GM12878 (cell line): ENCODE data around the gene EPAS1. TPM values are rescaled to one million over a fixed set of nuclear protein-coding genes. Genes with fewer than 3 reads are reported as not detected.

Experiments
- ATAC-seq: fragments of 200-7000 bp; cut with Tn5 transposase; 3 replicates; pipeline ENCODE4 v1.9.1; 2020; ENCODE audit warnings: mild to moderate bottlenecking, moderate library complexity
- BruUV-seq: library from RNA; stranded (reverse); fragments of 400-500 nt; replicated peaks from 2 replicates; lab custom pipeline; 2021; lab: Mats Ljungman, UMichigan
- CTCF ChIA-PET: fragments of 300-600 bp; sonication (Branson Sonifier 250); formaldehyde crosslinking; extraction: SDS; loops from one replicate; lab custom pipeline; 2021; ENCODE audit warnings: inconsistent platforms; lab: Yijun Ruan, JAX
- POLR2A ChIA-PET: fragments of 350-600 bp; formaldehyde crosslinking; extraction: SDS; loops from one replicate; lab custom pipeline; 2021; ENCODE audit warnings: inconsistent platforms; lab: Charles Lee
- RAD21 ChIA-PET: fragments of 300-600 bp; sonication (Branson Sonifier 250); formaldehyde crosslinking; loops from one replicate; lab custom pipeline; 2023; ENCODE audit warnings: antibody characterized with exemption; ENCODE audit not compliant: unreplicated experiment; lab: Charles Lee
- SMC1A ChIA-PET: fragments of 300-600 bp; sonication (Branson Sonifier 250); formaldehyde crosslinking; loops from one replicate; lab custom pipeline; 2023; ENCODE audit not compliant: unreplicated experiment, uncharacterized antibody; lab: Charles Lee
- DNase-seq: peaks from one replicate; pipeline ENCODE4 v3.0.0-alpha.2; 2011; ENCODE audit warnings: low read depth, low spot score
- FAIRE-seq: peaks from 3 replicates; lab custom pipeline; 2011; peaks lifted over from hg19 to GRCh38; lab: Jason Lieb, UNC
- H2AFZ ChIP-seq: 2 replicates; pipeline ENCODE4 v1.6.0; 2011; ENCODE audit warnings: low read depth, low read length, control low read depth; ENCODE audit not compliant: control insufficient read depth
- H3K27ac ChIP-seq: 2 replicates; pipeline ENCODE4 v1.5.1; 2011; ENCODE audit warnings: control low read depth; ENCODE audit not compliant: control insufficient read depth, insufficient read depth
- H3K27me3 ChIP-seq, 2 experiments: replicated peaks in 1 of 2; 2 replicates each; pipeline versions ENCODE4 v1.6.0 to v1.6.1; 2011; ENCODE audit warnings: low read length in 1 of 2; ENCODE audit not compliant: control insufficient read depth in 2 of 2, insufficient read depth in 2 of 2
- H3K36me3 ChIP-seq, 2 experiments: 2 replicates each; pipeline ENCODE4 v1.5.1; 2011; ENCODE audit warnings: low read length in 1 of 2; ENCODE audit not compliant: control insufficient read depth in 2 of 2, insufficient read depth in 2 of 2
- H3K4me1 ChIP-seq: 2 replicates; pipeline ENCODE4 v1.6.1; 2011; ENCODE audit warnings: mild to moderate bottlenecking, low read length, moderate library complexity, mixed read lengths; ENCODE audit not compliant: control insufficient read depth, insufficient read depth
- H3K4me2 ChIP-seq: 2 replicates; pipeline ENCODE4 v1.6.0; 2011; ENCODE audit warnings: control low read depth; ENCODE audit not compliant: control insufficient read depth, insufficient read depth
- H3K4me3 ChIP-seq: fragments of 200-600 bp; sonication (generic); 2 replicates; pipeline ENCODE4 v1.5.1; 2016
- H3K79me2 ChIP-seq: 2 replicates; pipeline ENCODE4 v1.6.0; 2011; ENCODE audit warnings: low read length; ENCODE audit not compliant: control insufficient read depth, insufficient read depth
- H3K9ac ChIP-seq: 2 replicates; pipeline ENCODE4 v1.8.0; 2011; ENCODE audit warnings: low read length, control low read depth, mixed read lengths; ENCODE audit not compliant: control insufficient read depth, insufficient read depth
- H3K9me3 ChIP-seq: replicated peaks from 3 replicates; pipeline ENCODE4 v1.5.1; 2011; ENCODE audit warnings: mild to moderate bottlenecking, low read length; ENCODE audit not compliant: control insufficient read depth, insufficient read depth
- H4K20me1 ChIP-seq: 2 replicates; pipeline ENCODE4 v1.6.0; 2011; ENCODE audit not compliant: control insufficient read depth, insufficient read depth
- ATF7 ChIP-seq: fragments of 450-650 bp; IDR thresholded peaks from 2 replicates; pipeline ENCODE4 v1.6.1; 2016; ENCODE audit warnings: low read depth, mild to moderate bottlenecking
- BHLHE40 ChIP-seq, 2 experiments: fragments of 450-650 bp in 1 of 2; IDR thresholded peaks; 2 replicates each; pipeline ENCODE4 v1.6.1; 2011 to 2017; ENCODE audit warnings: low read depth in 2 of 2, borderline replicate concordance in 1 of 2, improper control_type of control experiment in 1 of 2, low read length in 1 of 2, mild to moderate bottlenecking in 1 of 2
- CEBPB ChIP-seq, 2 experiments: fragments of 150-350 bp in 1 of 2; IDR thresholded peaks; 2 replicates each; pipeline ENCODE4 v1.6.1; 2012 to 2014; ENCODE audit warnings: low read depth in 2 of 2, low read length in 2 of 2, borderline replicate concordance in 1 of 2, inconsistent platforms in 1 of 2
- EP300 ChIP-seq, 2 experiments: fragments of 150-350 bp in 1 of 2; IDR thresholded peaks; 2 replicates each; pipeline ENCODE4 v1.6.1; 2011 to 2012; ENCODE audit warnings: low read depth in 2 of 2, low read length in 2 of 2, borderline replicate concordance in 1 of 2, improper control_type of control experiment in 1 of 2, inconsistent platforms in 1 of 2; ENCODE audit not compliant: control insufficient read depth in 1 of 2
- HDGF ChIP-seq: fragments of 450-650 bp; IDR thresholded peaks from 2 replicates; pipeline ENCODE4 v1.6.1; 2016; ENCODE audit warnings: antibody characterized with exemption
- LARP7 ChIP-seq: fragments of 450-650 bp; IDR thresholded peaks from 2 replicates; pipeline ENCODE4 v1.6.1; 2017; ENCODE audit warnings: mild to moderate bottlenecking
- NFIC ChIP-seq: IDR thresholded peaks from 2 replicates; pipeline ENCODE4 v1.6.1; 2012; ENCODE audit warnings: low read depth, mild to moderate bottlenecking, inconsistent platforms, low read length, moderate library complexity
- NFYB ChIP-seq: IDR thresholded peaks from 2 replicates; pipeline ENCODE4 v1.6.1; 2011; ENCODE audit warnings: low read depth, mild to moderate bottlenecking, low read length, improper control_type of control experiment, moderate library complexity; ENCODE audit not compliant: insufficient read depth
- NRF1 ChIP-seq: conservative IDR thresholded peaks from 2 replicates; pipeline ENCODE4 v1.6.1; 2011; ENCODE audit warnings: mild to moderate bottlenecking, low read depth, low read length, improper control_type of control experiment
- RAD51 ChIP-seq: fragments of 450-650 bp; IDR thresholded peaks from 2 replicates; pipeline ENCODE4 v1.6.1; 2016; ENCODE audit warnings: moderate library complexity, mild to moderate bottlenecking, inconsistent platforms
- ZZZ3 ChIP-seq: IDR thresholded peaks from 2 replicates; pipeline ENCODE4 v1.6.1; 2011; ENCODE audit warnings: low read depth; ENCODE audit not compliant: control insufficient read depth, insufficient read length
- WGBS: methylation state at CpG from one replicate; pipeline ENCODE4 v1.1.6; 2016; ENCODE audit warnings: low lambda C conversion rate; ENCODE audit not compliant: insufficient replicate concordance, insufficient coverage; ENCODE audit errors: missing lambda C conversion rate; 5-methylcytosine and 5-hydroxymethylcytosine counted together
- in situ Hi-C: fragments of 300-500 bp; cut with MboI; formaldehyde crosslinking; loops from 9 replicates; pipeline ENCODE4 v1.14.3; 2018; ENCODE audit warnings: mixed read lengths
- intact Hi-C: fragments of 100-400 bp; cut with micrococcal nuclease; formaldehyde crosslinking; loops from one replicate; pipeline ENCODE4 v1.14.2; 2022; ENCODE audit not compliant: unreplicated experiment
- polyA plus RNA-seq, 11 experiments: library from polyadenylated mRNA; depleted of rRNA in 4 of 11; unstranded in 6 of 11; stranded (reverse) in 5 of 11; fragments of >200 nt; fragmentation: Nextera tagmentation in 4 of 11; fragmentation: Illumina TruSeq in 1 of 11; extraction: Ambion mirVana in 4 of 11; extraction: Trizol in 1 of 11; gene quantifications; 1 replicate in 1 of 11; 2 replicates in 10 of 11; pipeline versions ENCODE4 v1.2.1 to v1.2.3, GENCODE V29; 2011 to 2016; ENCODE audit warnings: inconsistent platforms in 2 of 11, missing spikeins in 2 of 11, low read depth in 1 of 11
- total RNA-seq, 4 experiments: library from RNA; depleted of rRNA in 3 of 4; stranded (reverse); fragments of >200 nt in 3 of 4; fragmentation: Illumina TruSeq in 1 of 4; extraction: Trizol in 1 of 4; gene quantifications; 2 replicates each; pipeline versions ENCODE4 v1.2.1 to v1.2.3, GENCODE V29; 2013 to 2021

The EPAS1 gene
- total and polyA plus RNA-seq, 10 of the 15 experiments (the other 5 are each of a cell fraction or from before 2014, with no cell fraction given) = 0.11 to 22.0 (median 1.3) TPM; not detected in 1

- no peak for TF ChIP-seq CEBPB (IDR thresholded peaks at IDR 0.05; ENCODE audit: borderline replicate concordance in 1 of 2, low read depth in 2 of 2, low read length in 2 of 2)
- TF ChIP-seq NRF1 = no peak
- no peak for TF ChIP-seq NFYB
- no peak for TF ChIP-seq NFIC
Observed at GRCh38 chr2:46303233-46303632, 6.0 kb downstream of the EPAS1 start (continued).

DNA sequence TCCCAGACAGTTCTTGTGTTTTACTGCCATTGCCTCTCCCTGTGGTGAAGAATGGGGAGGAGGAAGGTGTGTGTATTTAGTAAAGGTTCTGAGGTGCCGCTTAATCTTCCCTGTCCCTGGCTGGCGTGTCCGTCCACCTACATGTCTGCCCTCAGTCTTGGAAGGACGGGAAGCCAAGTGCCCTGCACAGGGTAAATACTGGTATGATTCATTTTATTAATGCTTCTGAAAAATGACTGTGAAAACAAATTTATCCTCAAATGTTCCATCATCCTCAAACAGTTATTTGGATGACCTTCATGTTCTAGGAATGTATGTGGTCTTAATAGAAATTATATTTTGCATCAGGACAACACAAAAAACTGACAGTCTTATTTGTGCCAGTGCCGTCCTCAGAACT is 6.6 kb downstream of the EPAS1 start:
- CTCF ChIA-PET = interaction anchor here (1.4 kb wide), 1 partner anchor 13 kb away, joined by 4 read pairs; no protein-coding TSS in a partner anchor
- H3K79me2 ChIP-seq = no peaks in the 10 kb centered on the region

More for the DNA sequence above, 6.6 kb downstream of the EPAS1 start:
- no peak overlapping the region for H2AFZ ChIP-seq
- in situ Hi-C loops = no loop called here
- 42% methylated on average over 5 of the region's 5 CpGs for WGBS
- ChIA-PET SMC1A (interaction anchor here (0.9 to 5.2 kb wide), 10 partner anchors 11 to 224 kb away, joined by 3 to 18 read pairs (median 5); no protein-coding TSS in a partner anchor), RAD21 (interaction anchor here (1.8 kb wide), 1 partner anchor 15 kb away, joined by 6 read pairs; no protein-coding TSS in a partner anchor), POLR2A (no interaction called here)
- no peak for ATAC-seq
- DNase-seq = no peak
- H3K4me3 ChIP-seq = no peak overlapping the region
- H3K4me2 ChIP-seq = no peak overlapping the region
- H3K36me3 ChIP-seq = no peaks in the 10 kb centered on the region
- H3K27me3 ChIP-seq = peaks cover 2 to 16% of the 10 kb centered on the region in 2 experiments
- no peak overlapping the region for H3K9ac ChIP-seq
- TF ChIP-seq RAD51 = no peak
- TF ChIP-seq ZZZ3 = no peak
- no peak for TF ChIP-seq BHLHE40 (IDR thresholded peaks at IDR 0.05; ENCODE audit: borderline replicate concordance in 1 of 2, low read depth in 2 of 2, low read length in 1 of 2)
- no peak for TF ChIP-seq ATF7
- no peak for TF ChIP-seq EP300 (IDR thresholded peaks at IDR 0.05; ENCODE audit: borderline replicate concordance in 1 of 2, control insufficient read depth in 1 of 2, low read depth in 2 of 2, low read length in 2 of 2)
- TF ChIP-seq LARP7 = no peak
- no peak for TF ChIP-seq HDGF
- no peak for FAIRE-seq
- no peak overlapping the region for H3K27ac ChIP-seq
- H3K4me1 ChIP-seq = no peaks in the 10 kb centered on the region
- intact Hi-C loops = no loop called here
- H3K9me3 ChIP-seq = no peaks in the 10 kb centered on the region; the same call in 2 of the 3 replicates
- H4K20me1 ChIP-seq = no peaks in the 10 kb centered on the region
- no TSS peak for BruUV-seq
